ENCODE data around the gene MRC2.

MRC2 gene

GRCh38 chr17:62627904-62628633 is 599 bp downstream of the MRC2 start:
- H3K27me3 ChIP-seq (ENCODE audit: control insufficient read depth, insufficient read depth, low read length): peaks cover 4% of the 10 kb centered on the region

GRCh38 chr17:62628831-62629555 is 1.5 kb downstream of the MRC2 start:
- H3K36me3 ChIP-seq (ENCODE audit: control insufficient read depth, insufficient read depth, low read length): no peaks in the 10 kb centered on the region
- no peaks in the 10 kb centered on the region for H3K9me3 ChIP-seq (ENCODE audit: control insufficient read depth, low read length)
- no peaks in the 10 kb centered on the region for H3K79me2 ChIP-seq
- no peak overlapping the region for H2AFZ ChIP-seq
- H3K4me3 ChIP-seq (ENCODE audit: low read depth, low read length): no peak overlapping the region
- H3K9ac ChIP-seq: no peak overlapping the region
- H3K27me3 ChIP-seq (ENCODE audit: control insufficient read depth, insufficient read depth, low read length): peaks cover 4% of the 10 kb centered on the region
- H3K4me2 ChIP-seq (ENCODE audit: low read length): no peak overlapping the region
- TF ChIP-seq CTCF (IDR thresholded peaks at IDR 0.05): no peak
- no peaks in the 10 kb centered on the region for H3K4me1 ChIP-seq
- H3K27ac ChIP-seq: no peak overlapping the region

More at GRCh38 chr17:62627904-62628633, 599 bp downstream of the MRC2 start:
- TF ChIP-seq CTCF (IDR thresholded peaks at IDR 0.05): no peak
- Histone ChIP-seq H3K9me3 (ENCODE audit: control insufficient read depth, low read length) (no peaks in the 10 kb centered on the region), H3K27ac (no peak overlapping the region), H3K4me2 (ENCODE audit: low read length) (peak overlapping the region; percentile 63), H3K9ac (no peak overlapping the region), H3K4me1 (no peaks in the 10 kb centered on the region), H3K36me3 (ENCODE audit: control insufficient read depth, insufficient read depth, low read length) (no peaks in the 10 kb centered on the region), H2AFZ (peak overlapping the region; percentile 58), H3K4me3 (ENCODE audit: low read depth, low read length) (peak overlapping the region; percentile 34), H3K79me2 (no peaks in the 10 kb centered on the region)

GRCh38 chr17:62629556-62630364 is 2.3 kb downstream of the MRC2 start:
- no peak overlapping the region for H3K9ac ChIP-seq
- H3K36me3 ChIP-seq (ENCODE audit: control insufficient read depth, insufficient read depth, low read length): no peaks in the 10 kb centered on the region
- H3K9me3 ChIP-seq (ENCODE audit: control insufficient read depth, low read length): no peaks in the 10 kb centered on the region
- no peak overlapping the region for H3K4me2 ChIP-seq (ENCODE audit: low read length)
- H3K27ac ChIP-seq: no peak overlapping the region
- no peak overlapping the region for H3K4me3 ChIP-seq (ENCODE audit: low read depth, low read length)
- TF ChIP-seq CTCF (IDR thresholded peaks at IDR 0.05): no peak
- H3K4me1 ChIP-seq: no peaks in the 10 kb centered on the region
- H2AFZ ChIP-seq: no peak overlapping the region
- H3K79me2 ChIP-seq: no peaks in the 10 kb centered on the region
- H3K27me3 ChIP-seq (ENCODE audit: control insufficient read depth, insufficient read depth, low read length): peaks cover 4% of the 10 kb centered on the region

- H3K36me3 ChIP-seq (ENCODE audit: control insufficient read depth, insufficient read depth, low read length): no peaks in the 10 kb centered on the region
- no peak overlapping the region for H2AFZ ChIP-seq
- no peaks in the 10 kb centered on the region for H3K79me2 ChIP-seq
- H3K9ac ChIP-seq: no peak overlapping the region
- no peak for TF ChIP-seq CTCF (IDR thresholded peaks at IDR 0.05)
- H3K4me3 ChIP-seq (ENCODE audit: low read depth, low read length): no peak overlapping the region
- H3K4me1 ChIP-seq: no peaks in the 10 kb centered on the region
- no peak overlapping the region for H3K4me2 ChIP-seq (ENCODE audit: low read length)
- no peak overlapping the region for H3K27ac ChIP-seq
- H3K9me3 ChIP-seq (ENCODE audit: control insufficient read depth, low read length): no peaks in the 10 kb centered on the region
- peaks cover 4% of the 10 kb centered on the region for H3K27me3 ChIP-seq (ENCODE audit: control insufficient read depth, insufficient read depth, low read length)
These were observed 3.1 kb downstream of the MRC2 start for GRCh38 chr17:62630365-62631085.
